ENCODE measurements around the gene FKBP6.
A peak's percentile ranks its signal among the peaks of the same experiment; 100 is the strongest.
"Not testable (repeated sequence)": the region's sequence is repeated elsewhere in the genome, so short reads cannot be mapped to it uniquely, and the experiment has no call there.

The FKBP6 gene

GRCh38 chr7:73399185-73400050 lies 71.5 kb downstream of the FKBP6 start:
- DNase-seq = peak; percentile 86

DNA sequence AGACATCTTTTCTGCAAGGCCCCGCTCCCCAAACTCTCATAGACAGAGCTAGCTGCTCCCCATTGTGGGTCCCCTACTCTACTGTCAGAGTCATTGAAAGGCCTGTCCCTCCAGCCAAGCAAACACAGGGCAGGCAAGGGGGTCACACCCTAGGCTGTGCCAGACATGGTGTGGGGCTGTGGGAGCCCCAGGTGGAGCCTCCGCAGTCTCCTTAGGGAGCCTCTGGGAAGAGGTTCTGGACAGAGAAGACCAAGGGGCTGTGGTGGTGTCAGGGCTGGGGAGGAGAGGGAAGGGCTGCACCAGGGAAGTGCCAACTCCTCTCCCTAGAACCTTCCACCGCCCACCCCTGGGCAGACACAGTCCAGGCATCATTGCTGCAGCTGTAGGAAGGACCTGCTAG lies 76.9 kb downstream of the FKBP6 start:
- DNase-seq = not testable (repeated sequence)

All from left hindlimb (tissue), 1 donor.